Loucy (cell line): ENCODE results near the gene ZNF486.
"Not testable (repeated sequence)": the region's sequence is repeated elsewhere in the genome, so short reads cannot be mapped to it uniquely, and the experiment has no call there.

Source experiments
- EZH2phosphoT487 ChIP-seq: fragments of 200-600 bp; IDR thresholded peaks from 2 replicates; pipeline ENCODE4 v1.6.1; 2018; ENCODE audit warnings: antibody characterized with exemption, mild to moderate bottlenecking, moderate library complexity, borderline replicate concordance
- TF ChIP-seq, protein P1 (sequence below): fragments of 200-600 bp; sonication (generic); conservative IDR thresholded peaks from 2 replicates; pipeline ENCODE4 v1.5.1; 2014; ENCODE audit warnings: mild to moderate bottlenecking, antibody characterized with exemption, low read length

DNA sequence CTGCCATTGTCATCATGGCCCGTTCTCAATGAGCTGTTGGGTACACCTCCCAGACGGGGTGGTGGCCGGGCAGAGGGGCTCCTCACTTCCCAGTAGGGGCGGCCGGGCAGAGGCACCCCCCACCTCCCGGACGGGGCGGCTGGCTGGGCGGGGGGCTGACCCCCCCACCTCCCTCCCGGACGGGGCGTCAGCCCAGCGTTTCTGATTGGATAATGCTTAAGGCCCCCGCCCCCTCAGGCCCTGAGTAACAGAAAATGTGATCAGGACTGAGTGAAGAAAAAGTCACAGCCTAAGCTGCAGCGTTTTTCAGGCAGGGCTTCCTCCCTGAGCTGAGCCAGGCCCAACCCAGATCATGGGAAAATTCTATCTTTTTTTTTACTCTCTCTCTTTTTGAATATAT lies 14.5 kb upstream of the ZNF486 start:
- TF ChIP-seq, protein P1, sequence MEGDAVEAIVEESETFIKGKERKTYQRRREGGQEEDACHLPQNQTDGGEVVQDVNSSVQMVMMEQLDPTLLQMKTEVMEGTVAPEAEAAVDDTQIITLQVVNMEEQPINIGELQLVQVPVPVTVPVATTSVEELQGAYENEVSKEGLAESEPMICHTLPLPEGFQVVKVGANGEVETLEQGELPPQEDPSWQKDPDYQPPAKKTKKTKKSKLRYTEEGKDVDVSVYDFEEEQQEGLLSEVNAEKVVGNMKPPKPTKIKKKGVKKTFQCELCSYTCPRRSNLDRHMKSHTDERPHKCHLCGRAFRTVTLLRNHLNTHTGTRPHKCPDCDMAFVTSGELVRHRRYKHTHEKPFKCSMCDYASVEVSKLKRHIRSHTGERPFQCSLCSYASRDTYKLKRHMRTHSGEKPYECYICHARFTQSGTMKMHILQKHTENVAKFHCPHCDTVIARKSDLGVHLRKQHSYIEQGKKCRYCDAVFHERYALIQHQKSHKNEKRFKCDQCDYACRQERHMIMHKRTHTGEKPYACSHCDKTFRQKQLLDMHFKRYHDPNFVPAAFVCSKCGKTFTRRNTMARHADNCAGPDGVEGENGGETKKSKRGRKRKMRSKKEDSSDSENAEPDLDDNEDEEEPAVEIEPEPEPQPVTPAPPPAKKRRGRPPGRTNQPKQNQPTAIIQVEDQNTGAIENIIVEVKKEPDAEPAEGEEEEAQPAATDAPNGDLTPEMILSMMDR, result not testable (repeated sequence)
- TF ChIP-seq EZH2phosphoT487, result not testable (repeated sequence)
